ENCODE data around the gene MLH3.

DNA sequence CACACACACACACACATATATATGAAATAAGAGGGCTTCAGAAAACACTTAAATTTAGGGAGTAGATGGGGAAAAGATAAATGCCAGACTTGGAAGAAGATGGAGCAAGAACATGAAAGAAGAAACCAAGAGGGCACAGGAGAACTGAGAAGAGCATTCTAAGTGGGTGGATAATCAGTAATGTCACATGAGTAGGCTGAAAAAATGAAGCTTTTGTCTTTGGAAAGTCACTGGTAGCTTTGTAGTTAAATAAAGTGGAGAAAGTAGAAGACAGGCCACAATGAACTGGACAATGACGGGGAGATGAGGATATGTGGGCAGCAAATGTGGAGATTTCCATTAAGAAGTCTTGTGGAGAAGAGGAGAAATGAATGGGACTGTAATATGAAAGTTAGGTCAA is 15.9 kb upstream of the MLH3 start:
- TF ChIP-seq REST (IDR thresholded peaks at IDR 0.05; ENCODE audit: low read depth) (no peak), RAD21 (IDR thresholded peaks at IDR 0.05; ENCODE audit: low read depth) (no peak), NFIC (IDR thresholded peaks at IDR 0.05) (no peak), FOXM1 (IDR thresholded peaks at IDR 0.05; ENCODE audit: borderline replicate concordance, low read depth) (no peak), MAX (IDR thresholded peaks at IDR 0.05) (no peak), CEBPB (IDR thresholded peaks at IDR 0.05) (no peak)

All from Ishikawa (cell line).